ENCODE measurements around the gene GPC6.

DNA sequence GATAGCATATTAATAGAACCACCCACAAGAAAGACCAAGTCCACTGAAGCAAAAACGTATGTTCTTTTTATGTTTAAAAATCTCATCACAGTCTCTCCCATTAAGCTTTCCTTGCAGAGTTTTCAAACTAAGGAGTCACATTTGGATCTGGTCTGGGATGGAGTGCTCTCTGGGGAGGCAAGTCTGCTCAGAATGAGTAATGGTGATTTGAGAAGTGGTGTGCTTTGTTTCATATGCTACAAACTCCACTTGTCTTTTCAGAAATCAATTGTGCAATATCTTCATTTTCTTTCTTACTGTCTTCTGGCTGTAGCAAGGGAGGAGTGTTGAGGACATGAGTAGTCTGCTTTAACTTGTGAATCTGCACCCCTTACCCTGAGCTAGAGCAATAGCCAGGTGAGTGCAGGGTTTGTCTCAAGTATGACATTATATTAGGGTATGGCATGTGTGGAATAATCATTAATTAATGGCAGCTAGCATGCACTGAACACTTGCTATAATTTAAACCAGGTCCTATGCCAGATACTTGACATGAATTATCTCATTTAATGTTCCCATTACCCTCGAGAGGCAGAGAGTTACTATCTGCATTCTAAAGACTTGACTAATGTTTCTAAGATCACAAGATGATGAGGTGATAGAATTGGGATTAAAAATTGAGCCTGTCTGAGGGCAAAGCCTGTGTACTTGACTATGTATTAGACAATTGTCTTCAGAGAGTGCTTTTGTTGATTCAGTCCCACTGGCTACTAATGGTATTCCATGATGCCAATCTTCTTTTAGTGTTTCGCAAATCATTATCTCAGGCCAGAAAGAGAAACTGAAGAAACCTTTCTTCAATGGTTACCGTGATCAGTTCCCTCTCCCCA is 171.8 kb downstream of the GPC6 start:
- TF ChIP-seq, protein P1, sequence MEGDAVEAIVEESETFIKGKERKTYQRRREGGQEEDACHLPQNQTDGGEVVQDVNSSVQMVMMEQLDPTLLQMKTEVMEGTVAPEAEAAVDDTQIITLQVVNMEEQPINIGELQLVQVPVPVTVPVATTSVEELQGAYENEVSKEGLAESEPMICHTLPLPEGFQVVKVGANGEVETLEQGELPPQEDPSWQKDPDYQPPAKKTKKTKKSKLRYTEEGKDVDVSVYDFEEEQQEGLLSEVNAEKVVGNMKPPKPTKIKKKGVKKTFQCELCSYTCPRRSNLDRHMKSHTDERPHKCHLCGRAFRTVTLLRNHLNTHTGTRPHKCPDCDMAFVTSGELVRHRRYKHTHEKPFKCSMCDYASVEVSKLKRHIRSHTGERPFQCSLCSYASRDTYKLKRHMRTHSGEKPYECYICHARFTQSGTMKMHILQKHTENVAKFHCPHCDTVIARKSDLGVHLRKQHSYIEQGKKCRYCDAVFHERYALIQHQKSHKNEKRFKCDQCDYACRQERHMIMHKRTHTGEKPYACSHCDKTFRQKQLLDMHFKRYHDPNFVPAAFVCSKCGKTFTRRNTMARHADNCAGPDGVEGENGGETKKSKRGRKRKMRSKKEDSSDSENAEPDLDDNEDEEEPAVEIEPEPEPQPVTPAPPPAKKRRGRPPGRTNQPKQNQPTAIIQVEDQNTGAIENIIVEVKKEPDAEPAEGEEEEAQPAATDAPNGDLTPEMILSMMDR (IDR thresholded peaks at IDR 0.05): no peak
- TF ChIP-seq POLR2A (IDR thresholded peaks at IDR 0.05) (no peak), POLR2AphosphoS5 (IDR thresholded peaks at IDR 0.05) (no peak), EP300 (IDR thresholded peaks at IDR 0.05) (no peak)
